Central memory CD8-positive, alpha-beta T cell (primary cell): Measurements from ENCODE around the gene SPAG9.

Source experiments
- ATAC-seq: fragments of 150-1000 bp; cut with Tn5 transposase; replicated peaks from 2 replicates; pipeline ENCODE4 v1.10.0; 2022; ENCODE audit warnings: mild to moderate bottlenecking, moderate FRiP score, moderate number of reproducible peaks; ENCODE audit not compliant: poor library complexity, severe bottlenecking; ENCODE audit errors: extremely low read depth
- DNase-seq, 2 donors: peaks; one replicate each; pipeline ENCODE4 v3.0.0; 2021; ENCODE audit warnings: low spot score in 2 of 2
- H3K27ac Mint-ChIP-seq: one replicate; pipeline ENCODE4 v1.8.0; 2022; ENCODE audit warnings: low read depth, mild to moderate bottlenecking, moderate library complexity, mixed read lengths
- H3K27me3 Mint-ChIP-seq: one replicate; pipeline ENCODE4 v1.8.0; 2022; ENCODE audit warnings: mixed read lengths
- H3K36me3 Mint-ChIP-seq: one replicate; pipeline ENCODE4 v1.8.0; 2022; ENCODE audit warnings: mild to moderate bottlenecking, moderate library complexity, mixed read lengths; ENCODE audit not compliant: insufficient read depth
- H3K4me1 Mint-ChIP-seq: one replicate; pipeline ENCODE4 v1.8.0; 2022; ENCODE audit warnings: mixed read lengths
- H3K4me3 Mint-ChIP-seq: one replicate; pipeline ENCODE4 v1.8.0; 2022; ENCODE audit warnings: mild to moderate bottlenecking, moderate library complexity, mixed read lengths
- H3K9me3 Mint-ChIP-seq: one replicate; pipeline ENCODE4 v1.8.0; 2022; ENCODE audit warnings: mixed read lengths

The SPAG9 gene

DNA sequence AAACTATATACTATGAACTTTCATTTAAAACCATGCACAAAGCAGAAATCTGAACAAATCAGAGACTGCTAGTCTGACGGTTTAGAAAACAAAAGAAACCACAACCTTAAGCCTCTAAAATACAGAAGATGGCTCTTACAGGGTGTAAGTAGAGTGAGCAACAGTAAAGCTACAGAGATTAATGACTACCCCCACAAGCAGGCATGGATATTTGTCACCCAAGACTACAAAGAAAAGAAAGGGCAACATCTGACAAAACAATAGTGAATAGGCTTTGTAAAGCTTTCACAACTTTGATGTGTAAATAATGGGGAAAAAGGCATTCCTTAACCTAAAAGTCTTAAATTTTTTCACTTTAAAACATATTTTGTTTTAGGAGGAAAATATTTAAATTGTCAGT is 75.0 kb downstream of the SPAG9 start:
- DNase-seq (no peak), ATAC-seq (no peak)
- no peak overlapping the region for H3K4me3 Mint-ChIP-seq
- H3K9me3 Mint-ChIP-seq = no peaks in the 10 kb centered on the region
- H3K4me1 Mint-ChIP-seq = peaks cover 8% of the 10 kb centered on the region
- H3K27ac Mint-ChIP-seq = no peak overlapping the region
- peaks cover under 1% of the 10 kb centered on the region for H3K36me3 Mint-ChIP-seq
- H3K27me3 Mint-ChIP-seq = no peaks in the 10 kb centered on the region

DNA sequence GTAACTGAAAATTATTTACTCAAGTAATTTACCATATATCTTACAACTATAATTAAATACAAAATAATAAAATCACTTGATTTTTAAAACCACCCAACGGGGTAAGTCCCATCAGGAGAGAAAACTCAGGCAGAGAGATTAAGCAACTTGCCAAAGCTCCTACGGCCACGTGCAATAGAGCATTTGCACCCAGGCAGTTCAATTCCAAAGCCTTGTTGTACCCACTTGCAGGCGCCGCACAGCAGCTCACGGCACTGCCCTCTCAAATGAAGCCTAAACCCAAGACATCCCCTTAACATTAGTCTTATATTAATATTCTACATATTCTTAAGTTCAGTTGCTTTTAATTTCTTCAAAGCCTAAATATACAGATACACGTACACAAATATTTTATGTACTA is 75.7 kb downstream of the SPAG9 start:
- H3K9me3 Mint-ChIP-seq = no peaks in the 10 kb centered on the region
- H3K4me3 Mint-ChIP-seq = no peak overlapping the region
- H3K36me3 Mint-ChIP-seq = peaks cover 2% of the 10 kb centered on the region
- no peaks in the 10 kb centered on the region for H3K27me3 Mint-ChIP-seq
- no peak for DNase-seq
- ATAC-seq = no peak
- H3K27ac Mint-ChIP-seq = no peak overlapping the region
- H3K4me1 Mint-ChIP-seq = peaks cover 3% of the 10 kb centered on the region

DNA sequence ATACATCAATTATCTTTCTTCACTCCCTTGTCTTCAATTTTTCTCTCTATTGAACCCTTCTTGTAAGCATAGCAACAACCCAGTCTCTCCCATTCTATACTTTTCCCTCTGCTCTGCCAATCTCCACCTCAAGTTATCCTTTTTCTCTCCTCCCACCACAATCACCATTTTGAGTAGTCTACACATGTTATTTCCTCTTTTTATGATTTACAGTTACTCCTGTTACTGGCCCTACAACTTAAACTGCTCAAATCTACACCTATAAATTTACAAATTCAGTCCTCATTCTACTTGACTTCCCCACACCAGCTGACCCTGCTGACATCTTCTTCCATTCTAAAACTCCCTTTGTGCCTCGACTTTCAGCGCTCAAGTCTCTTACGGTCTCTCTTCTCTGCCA is 84.6 kb downstream of the SPAG9 start:
- Mint-ChIP-seq H3K4me3 (no peak overlapping the region), H3K36me3 (peaks cover 10% of the 10 kb centered on the region), H3K4me1 (peaks cover 9% of the 10 kb centered on the region), H3K9me3 (no peaks in the 10 kb centered on the region), H3K27me3 (no peaks in the 10 kb centered on the region), H3K27ac (peak overlapping the region; percentile 0)
- DNase-seq (no peak), ATAC-seq (no peak)

DNA sequence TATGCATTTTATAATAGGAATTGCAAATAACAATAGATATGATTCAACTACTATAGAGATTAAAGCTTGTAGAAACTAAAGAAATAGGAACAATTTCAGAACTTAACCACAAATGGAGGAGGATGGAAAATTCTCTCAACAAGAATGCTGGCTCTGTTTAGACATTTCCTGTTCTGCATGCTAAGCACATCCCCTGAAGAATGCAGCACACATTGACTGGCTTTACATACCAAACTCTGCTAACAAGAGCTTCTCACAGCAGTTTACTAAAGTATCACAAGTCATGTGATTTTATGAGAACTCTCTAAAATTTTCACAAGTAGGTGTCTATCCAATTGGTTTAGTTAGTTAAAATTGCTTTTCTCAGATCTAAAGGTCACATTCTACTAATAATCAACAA is 85.2 kb downstream of the SPAG9 start:
- DNase-seq = no peak
- peaks cover 12% of the 10 kb centered on the region for H3K36me3 Mint-ChIP-seq
- H3K4me1 Mint-ChIP-seq = peaks cover 12% of the 10 kb centered on the region

DNA sequence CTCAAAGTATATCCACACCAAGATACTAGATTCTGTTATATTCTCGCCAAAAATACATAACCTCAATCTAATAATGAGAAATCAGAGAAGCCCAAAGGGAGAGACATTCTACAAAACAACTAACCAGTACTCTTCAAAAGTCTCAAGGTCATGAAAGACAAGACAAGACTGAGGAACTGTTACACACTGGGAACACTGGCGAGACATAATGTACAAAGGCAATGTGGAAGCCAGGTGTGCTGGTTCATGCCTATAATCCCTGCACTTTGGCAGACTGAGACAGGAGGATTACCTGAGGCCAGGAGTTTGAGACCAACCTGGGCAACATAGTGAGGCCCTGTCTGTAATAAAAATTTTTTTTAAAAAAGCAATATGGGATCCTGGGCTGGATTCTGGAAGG is 85.9 kb downstream of the SPAG9 start:
- Mint-ChIP-seq H3K4me1 (peaks cover 16% of the 10 kb centered on the region), H3K36me3 (peaks cover 13% of the 10 kb centered on the region), H3K27ac (no peak overlapping the region), H3K4me3 (no peak overlapping the region), H3K27me3 (no peaks in the 10 kb centered on the region), H3K9me3 (no peaks in the 10 kb centered on the region)
- no peak for ATAC-seq
- no peak for DNase-seq

More for the DNA sequence above, 85.2 kb downstream of the SPAG9 start:
- Mint-ChIP-seq H3K27ac (no peak overlapping the region), H3K9me3 (no peaks in the 10 kb centered on the region), H3K4me3 (no peak overlapping the region), H3K27me3 (no peaks in the 10 kb centered on the region)
- ATAC-seq = no peak

DNA sequence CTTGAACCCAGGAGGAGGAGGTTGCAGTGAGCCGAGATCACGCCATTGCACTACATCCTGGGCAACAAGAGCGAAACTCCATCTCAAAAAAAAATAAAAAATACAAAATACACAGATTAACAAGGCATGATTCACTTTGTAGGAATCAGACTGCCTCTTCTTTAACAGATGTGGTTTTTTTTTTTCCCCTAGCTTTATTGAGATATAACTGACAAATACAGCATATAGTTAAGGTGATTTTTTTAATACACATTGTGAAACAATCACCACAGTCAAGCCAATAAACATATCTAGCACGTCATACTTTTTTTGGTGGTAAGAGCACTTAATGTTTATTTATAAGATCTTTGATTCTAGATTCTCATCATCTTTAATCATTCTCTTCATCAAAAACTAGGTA is 87.8 kb downstream of the SPAG9 start:
- no peak overlapping the region for H3K27ac Mint-ChIP-seq
- peaks cover 24% of the 10 kb centered on the region for H3K4me1 Mint-ChIP-seq
- H3K36me3 Mint-ChIP-seq = peaks cover 9% of the 10 kb centered on the region
- DNase-seq = no peak
- H3K9me3 Mint-ChIP-seq = no peaks in the 10 kb centered on the region
- H3K27me3 Mint-ChIP-seq = no peaks in the 10 kb centered on the region
- ATAC-seq = no peak
- no peak overlapping the region for H3K4me3 Mint-ChIP-seq

DNA sequence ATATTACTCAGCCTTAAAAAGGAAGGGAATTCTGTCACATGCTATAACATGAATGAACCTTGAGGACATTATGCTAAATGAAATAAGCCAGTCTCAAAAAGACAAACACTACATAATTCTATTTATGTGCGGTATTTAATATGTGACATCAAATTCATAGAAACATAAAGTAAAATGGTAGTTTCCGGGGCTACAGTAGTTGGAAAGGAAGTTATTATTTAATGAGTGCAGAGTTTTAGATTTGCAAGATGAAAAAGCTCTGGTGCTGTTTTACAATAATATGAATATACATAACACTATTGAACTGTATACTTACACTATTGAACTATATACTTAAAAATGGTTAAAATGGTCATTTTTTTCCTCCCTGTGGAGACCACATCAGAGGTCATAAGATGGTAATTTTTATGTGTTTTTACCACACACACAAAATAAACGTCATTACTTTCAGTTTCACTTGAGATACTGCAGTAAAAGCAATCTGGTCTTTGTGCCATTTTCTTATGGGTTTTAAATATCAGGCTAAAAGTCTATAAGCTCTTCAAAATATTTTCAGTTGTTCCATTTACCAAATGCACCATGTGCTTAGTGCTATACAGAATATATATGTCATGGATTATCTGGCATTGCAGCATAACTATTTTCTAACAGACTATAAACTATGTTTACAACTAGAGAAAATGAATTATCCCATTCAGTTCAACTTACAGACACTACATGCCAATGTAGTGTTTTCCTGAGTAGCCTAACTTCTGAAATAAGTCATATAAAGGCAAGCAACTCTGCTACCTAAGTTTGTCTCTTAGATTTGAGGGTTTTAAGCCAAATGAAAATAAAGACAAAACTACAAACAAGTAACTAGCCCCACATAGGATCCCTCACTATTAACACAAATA is 90.9 kb downstream of the SPAG9 start:
- Mint-ChIP-seq H3K4me3 (peak overlapping the region; percentile 65), H3K9me3 (no peaks in the 10 kb centered on the region), H3K4me1 (peaks cover 15% of the 10 kb centered on the region), H3K27me3 (no peaks in the 10 kb centered on the region), H3K36me3 (peaks cover 8% of the 10 kb centered on the region), H3K27ac (peak overlapping the region; percentile 94)
- DNase-seq = no peak
- ATAC-seq = peak; percentile 90

DNA sequence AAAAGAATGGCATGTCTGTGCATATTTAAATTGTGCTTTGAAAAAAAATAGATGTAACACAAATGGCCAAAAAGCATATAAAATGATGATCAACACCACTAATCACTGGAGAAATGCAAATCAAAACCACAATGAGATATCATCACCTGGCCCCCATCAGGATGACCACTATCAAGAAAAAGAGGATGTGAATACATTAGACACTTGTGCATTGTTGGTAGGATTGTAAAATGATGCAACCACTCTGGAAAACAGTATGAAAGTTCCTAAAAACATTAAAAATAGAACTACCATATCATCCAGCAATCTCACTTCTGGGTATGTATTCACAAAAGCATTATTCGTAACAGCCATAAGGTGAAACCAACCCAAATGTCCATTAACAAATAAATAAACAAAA is 91.5 kb downstream of the SPAG9 start:
- no peaks in the 10 kb centered on the region for H3K9me3 Mint-ChIP-seq
- ATAC-seq (no peak), DNase-seq (no peak)
- H3K4me1 Mint-ChIP-seq = peaks cover 15% of the 10 kb centered on the region
- H3K27ac Mint-ChIP-seq = peak overlapping the region; percentile 94
- H3K27me3 Mint-ChIP-seq = no peaks in the 10 kb centered on the region
- peak overlapping the region; percentile 65 for H3K4me3 Mint-ChIP-seq
- H3K36me3 Mint-ChIP-seq = peaks cover 9% of the 10 kb centered on the region

DNA sequence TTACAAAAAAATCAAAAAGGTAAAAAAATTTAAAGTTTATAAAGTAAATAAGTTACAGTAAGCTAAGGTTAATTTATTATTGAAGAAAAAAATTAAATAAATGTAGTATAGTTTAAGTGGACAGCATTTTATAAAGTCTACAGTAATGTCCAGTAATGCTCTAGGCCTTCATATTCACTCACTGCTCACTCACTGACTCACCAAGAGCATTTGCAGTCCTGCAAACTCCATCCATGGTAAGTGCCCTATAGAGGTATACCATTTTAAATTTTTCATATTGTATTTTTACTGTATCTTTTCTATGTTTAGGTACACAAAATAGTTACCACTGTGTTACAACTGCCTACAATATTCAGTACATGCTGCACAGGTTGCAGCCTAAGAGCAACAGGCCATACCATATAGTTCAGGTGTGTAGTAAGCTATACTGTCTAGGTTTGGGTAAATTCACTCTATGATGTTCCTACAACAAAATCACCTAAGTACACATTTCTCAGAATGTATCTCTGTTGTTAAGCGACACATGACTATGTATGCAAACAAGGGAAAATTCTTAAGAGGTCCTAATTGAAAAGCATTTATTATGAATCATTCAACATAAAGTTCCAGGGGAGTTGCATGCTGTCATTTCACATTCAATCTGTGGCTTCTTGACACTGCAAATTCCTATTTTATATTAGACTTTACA is 92.3 kb downstream of the SPAG9 start:
- no peak for ATAC-seq
- no peak overlapping the region for H3K27ac Mint-ChIP-seq
- H3K4me3 Mint-ChIP-seq = no peak overlapping the region
- peaks cover 15% of the 10 kb centered on the region for H3K4me1 Mint-ChIP-seq
- H3K9me3 Mint-ChIP-seq = no peaks in the 10 kb centered on the region
- DNase-seq = no peak
- peaks cover 11% of the 10 kb centered on the region for H3K36me3 Mint-ChIP-seq
- H3K27me3 Mint-ChIP-seq = no peaks in the 10 kb centered on the region

DNA sequence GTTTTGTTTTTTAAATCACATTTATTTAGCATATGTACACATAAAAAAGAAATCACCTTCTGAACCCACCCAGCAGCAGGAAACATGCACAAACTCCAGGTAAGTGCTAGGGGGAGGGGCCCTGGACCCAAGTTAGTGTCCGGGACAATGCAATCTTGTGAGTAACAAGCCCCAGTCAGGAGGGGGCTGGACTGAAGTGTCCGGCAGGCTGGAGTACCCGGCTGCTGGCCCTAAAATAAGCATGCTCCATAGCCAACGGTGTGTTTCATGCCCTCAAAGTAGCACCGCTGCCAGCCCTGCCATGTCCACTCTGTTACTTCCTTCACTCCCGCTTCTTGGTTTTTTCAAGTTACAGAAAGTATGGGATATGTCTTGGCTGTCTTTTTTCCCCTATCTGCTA is 102.1 kb downstream of the SPAG9 start:
- peaks cover 8% of the 10 kb centered on the region for H3K4me1 Mint-ChIP-seq

DNA sequence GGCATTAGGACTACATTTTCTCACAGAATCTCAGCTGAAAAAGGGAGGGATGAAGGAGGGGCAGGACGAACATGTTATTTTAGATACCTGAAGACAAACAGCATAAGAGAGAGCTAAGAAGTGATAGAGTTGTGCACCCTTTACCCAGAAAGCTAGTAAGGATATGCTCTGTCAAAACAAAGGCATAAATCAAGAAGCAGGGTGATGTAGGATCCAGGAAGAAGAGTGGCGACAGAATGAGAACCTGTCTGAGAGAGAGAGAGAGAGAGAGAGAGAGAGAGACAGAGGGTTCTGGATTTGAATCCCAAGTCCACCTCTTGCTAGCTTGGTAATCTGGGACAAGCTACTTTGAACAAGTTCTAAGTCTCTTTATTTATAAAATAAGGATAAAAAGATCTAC is 103.4 kb downstream of the SPAG9 start:
- Mint-ChIP-seq H3K4me3 (no peak overlapping the region), H3K27me3 (no peaks in the 10 kb centered on the region), H3K4me1 (peaks cover 8% of the 10 kb centered on the region), H3K27ac (no peak overlapping the region), H3K36me3 (peaks cover 30% of the 10 kb centered on the region), H3K9me3 (no peaks in the 10 kb centered on the region)
- DNase-seq = no peak
- no peak for ATAC-seq

More for the DNA sequence above, 102.1 kb downstream of the SPAG9 start:
- Mint-ChIP-seq H3K27ac (no peak overlapping the region), H3K9me3 (no peaks in the 10 kb centered on the region), H3K36me3 (peaks cover 27% of the 10 kb centered on the region), H3K4me3 (no peak overlapping the region), H3K27me3 (no peaks in the 10 kb centered on the region)
- ATAC-seq (no peak), DNase-seq (no peak)

DNA sequence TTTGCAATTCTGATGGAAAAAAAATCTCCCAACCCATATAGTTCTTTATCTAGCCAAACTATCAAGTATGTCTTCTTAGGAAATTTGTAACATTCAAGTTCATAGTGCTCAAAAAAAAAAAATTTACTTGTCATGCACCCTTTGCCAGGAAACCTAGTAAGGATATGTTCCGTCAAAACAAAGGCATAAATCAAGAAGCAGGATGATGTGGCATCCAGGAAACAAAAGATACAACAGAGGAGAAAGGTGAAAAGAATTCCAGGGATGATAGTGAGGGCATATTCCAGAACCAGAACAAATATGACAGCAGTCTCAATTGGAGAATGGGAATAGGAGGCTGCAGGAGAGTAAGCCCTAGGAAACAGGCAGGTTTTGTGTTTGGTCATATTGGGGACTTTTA is 104.6 kb downstream of the SPAG9 start:
- no peak for DNase-seq
- Mint-ChIP-seq H3K4me1 (peaks cover 8% of the 10 kb centered on the region), H3K27me3 (no peaks in the 10 kb centered on the region), H3K27ac (peak overlapping the region; percentile 9), H3K4me3 (no peak overlapping the region), H3K36me3 (peaks cover 35% of the 10 kb centered on the region), H3K9me3 (no peaks in the 10 kb centered on the region)
- no peak for ATAC-seq

DNA sequence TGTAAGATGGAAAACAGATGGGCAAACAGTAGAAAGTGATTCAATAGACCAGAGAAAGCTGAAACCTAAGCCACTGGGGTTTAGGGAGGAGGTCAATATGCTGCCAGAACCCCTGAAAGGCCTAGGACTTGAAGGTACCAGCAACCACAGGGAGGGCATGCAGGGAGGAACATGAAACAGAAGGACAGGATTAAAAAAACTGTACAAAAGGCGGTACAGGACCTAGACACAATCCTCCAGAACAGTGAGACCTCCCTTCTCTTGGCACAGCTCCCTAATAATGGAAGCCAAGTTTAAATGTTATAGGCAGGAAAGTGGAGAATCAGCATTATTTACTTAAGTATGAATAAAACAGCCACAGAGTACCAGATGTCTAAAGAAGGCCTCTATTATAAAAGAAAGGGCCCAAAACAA is 105.5 kb downstream of the SPAG9 start:
- Mint-ChIP-seq H3K4me1 (peaks cover 8% of the 10 kb centered on the region), H3K36me3 (peaks cover 37% of the 10 kb centered on the region), H3K9me3 (no peaks in the 10 kb centered on the region), H3K27ac (peak overlapping the region; percentile 85), H3K27me3 (no peaks in the 10 kb centered on the region), H3K4me3 (no peak overlapping the region)
- no peak for DNase-seq
- no peak for ATAC-seq
